WTC11 (cell line): ENCODE results near the gene CENPK. TPM values are rescaled to one million over a fixed set of nuclear protein-coding genes. Genes with fewer than 3 reads are reported as not detected.

Experiments
- ATAC-seq: fragments of 200-7000 bp; cut with Tn5 transposase; 2 replicates; pipeline ENCODE4 v1.10.0; 2021; ENCODE audit warnings: mild to moderate bottlenecking, moderate library complexity
- CTCF ChIA-PET: fragments of 300-600 bp; sonication (Branson Sonifier 250); formaldehyde crosslinking; loops from one replicate; lab custom pipeline; 2021; ENCODE audit warnings: antibody characterized with exemption; lab: Charles Lee
- POLR2A ChIA-PET: fragments of 350-600 bp; sonication (Branson Sonifier 250); formaldehyde crosslinking; loops from one replicate; lab custom pipeline; 2021; ENCODE audit warnings: antibody characterized with exemption; lab: Charles Lee
- DNase-seq: peaks from one replicate; pipeline ENCODE4 v3.0.0; 2021; ENCODE audit warnings: low spot score
- H3K27ac Mint-ChIP-seq: 2 replicates; pipeline ENCODE4 v1.8.0; 2021; ENCODE audit warnings: mixed read lengths
- H3K27me3 Mint-ChIP-seq: 2 replicates; pipeline ENCODE4 v1.8.0; 2021; ENCODE audit warnings: low read depth, mild to moderate bottlenecking, moderate library complexity, mixed read lengths
- H3K36me3 Mint-ChIP-seq: 2 replicates; pipeline ENCODE4 v1.8.0; 2021; ENCODE audit warnings: mixed read lengths
- H3K4me1 Mint-ChIP-seq: 2 replicates; pipeline ENCODE4 v1.8.0; 2022; ENCODE audit warnings: mixed read lengths
- H3K4me3 Mint-ChIP-seq: 2 replicates; pipeline ENCODE4 v1.8.0; 2021; ENCODE audit warnings: mild to moderate bottlenecking, moderate library complexity, mixed read lengths
- H3K9me3 Mint-ChIP-seq: 2 replicates; pipeline ENCODE4 v1.8.0; 2021; ENCODE audit warnings: mixed read lengths
- AR ChIP-seq: fragments of 250-450 bp; sonication (Bioruptor Pico); IDR thresholded peaks from 2 replicates; pipeline ENCODE4 v1.9.0; 2021; ENCODE audit warnings: mild to moderate bottlenecking
- ATF3 ChIP-seq: sonication (generic); formaldehyde crosslinking; conservative IDR thresholded peaks from 2 replicates; pipeline ENCODE4 v1.8.1; 2022; ENCODE audit warnings: mild to moderate bottlenecking, missing genetic modification reagents
- ATF6 ChIP-seq: sonication (generic); formaldehyde crosslinking; IDR thresholded peaks from 2 replicates; pipeline ENCODE4 v1.8.1; 2023; ENCODE audit warnings: mild to moderate bottlenecking, missing genetic modification reagents
- CREB1 ChIP-seq: sonication (generic); formaldehyde crosslinking; IDR thresholded peaks from 2 replicates; pipeline ENCODE4 v1.8.0; 2023; ENCODE audit warnings: mild to moderate bottlenecking, missing genetic modification reagents
- ELF4 ChIP-seq: sonication (generic); formaldehyde crosslinking; IDR thresholded peaks from 2 replicates; pipeline ENCODE4 v1.8.1; 2022; ENCODE audit warnings: low read depth, mild to moderate bottlenecking, moderate library complexity, missing genetic modification reagents
- ESRRA ChIP-seq: sonication (generic); formaldehyde crosslinking; IDR thresholded peaks from 2 replicates; pipeline ENCODE4 v1.8.1; 2022; ENCODE audit warnings: mild to moderate bottlenecking, missing genetic modification reagents, borderline replicate concordance
- GABPB1 ChIP-seq: sonication (generic); formaldehyde crosslinking; IDR thresholded peaks from 2 replicates; pipeline ENCODE4 v1.8.1; 2023; ENCODE audit warnings: mild to moderate bottlenecking, missing genetic modification reagents
- IRF1 ChIP-seq: sonication (generic); formaldehyde crosslinking; IDR thresholded peaks from 2 replicates; pipeline ENCODE4 v1.8.0; 2023; ENCODE audit warnings: missing genetic modification reagents
- MAX ChIP-seq: sonication (generic); formaldehyde crosslinking; IDR thresholded peaks from 2 replicates; pipeline ENCODE4 v1.8.0; 2022; ENCODE audit warnings: mild to moderate bottlenecking, missing genetic modification reagents
- NR2C2 ChIP-seq: sonication (generic); formaldehyde crosslinking; IDR thresholded peaks from 2 replicates; pipeline ENCODE4 v1.8.0; 2022; ENCODE audit warnings: mild to moderate bottlenecking, missing genetic modification reagents
- RORB ChIP-seq: fragments of 250-450 bp; sonication (Bioruptor Pico); IDR thresholded peaks from 2 replicates; pipeline ENCODE4 v1.9.0; 2021; ENCODE audit warnings: mild to moderate bottlenecking
- SP1 ChIP-seq: sonication (generic); formaldehyde crosslinking; conservative IDR thresholded peaks from 2 replicates; pipeline ENCODE4 v1.8.1; 2022; ENCODE audit warnings: missing genetic modification reagents
- ZNF219 ChIP-seq: sonication (generic); formaldehyde crosslinking; IDR thresholded peaks from 2 replicates; pipeline ENCODE4 v1.8.0; 2023; ENCODE audit warnings: missing genetic modification reagents, mild to moderate bottlenecking, borderline replicate concordance
- ZNF317 ChIP-seq: sonication (generic); formaldehyde crosslinking; IDR thresholded peaks from 2 replicates; pipeline ENCODE4 v1.8.1; 2023; ENCODE audit warnings: low read depth, mild to moderate bottlenecking, moderate library complexity, missing genetic modification reagents, borderline replicate concordance
- ZNF423 ChIP-seq: fragments of 250-450 bp; sonication (Bioruptor Pico); IDR thresholded peaks from 2 replicates; pipeline ENCODE4 v2.1.2; 2022; ENCODE audit warnings: mild to moderate bottlenecking, moderate library complexity
- ZNF425 ChIP-seq: fragments of 250-450 bp; sonication (Bioruptor Pico); conservative IDR thresholded peaks from 2 replicates; pipeline ENCODE4 v1.9.0; 2021; ENCODE audit warnings: mild to moderate bottlenecking
- ZNF512 ChIP-seq: sonication (generic); formaldehyde crosslinking; IDR thresholded peaks from 2 replicates; pipeline ENCODE4 v1.8.1; 2022; ENCODE audit warnings: missing genetic modification reagents, borderline replicate concordance
- total RNA-seq: library from RNA; stranded (reverse); gene quantifications from 3 replicates; pipeline ENCODE4 v1.2.3, GENCODE V29; 2021
- TF ChIP-seq, protein P1 (sequence below): sonication (generic); formaldehyde crosslinking; conservative IDR thresholded peaks from 2 replicates; pipeline ENCODE4 v1.8.1; 2023; ENCODE audit warnings: mild to moderate bottlenecking, low read depth, missing genetic modification reagents, moderate library complexity
- TF ChIP-seq, protein P2 (sequence below): fragments of 250-450 bp; sonication (Bioruptor Pico); IDR thresholded peaks from 2 replicates; pipeline ENCODE4 v1.9.0; 2021; ENCODE audit warnings: mild to moderate bottlenecking

CENPK gene
- total RNA-seq, 1 experiment from 2014 or later, result 37.5 TPM

DNA sequence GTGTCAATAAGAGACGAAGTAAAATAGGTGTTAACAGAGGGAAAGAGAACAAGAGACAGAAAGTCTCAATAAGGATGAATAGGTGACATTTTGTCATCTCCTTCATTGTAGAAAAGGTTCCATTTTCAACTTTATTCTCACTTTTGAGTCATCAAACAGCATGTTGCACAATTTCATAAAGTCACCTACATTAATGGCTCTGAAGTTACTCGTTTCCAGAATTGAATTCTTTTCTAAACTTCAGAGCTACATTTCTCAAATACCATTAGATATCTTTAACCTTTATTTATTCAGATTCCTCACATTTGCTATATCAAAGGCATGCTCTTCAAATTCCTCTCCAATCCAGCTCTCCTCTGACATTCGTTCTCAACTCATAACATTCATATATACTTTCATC lies 94.3 kb downstream of the CENPK start:
- TF ChIP-seq SP1 (CRISPR knock-in tag) (no peak), ZNF317 (CRISPR knock-in tag) (no peak), ESRRA (CRISPR knock-in tag) (no peak), ATF3 (CRISPR knock-in tag) (no peak), NR2C2 (CRISPR knock-in tag) (no peak), GABPB1 (CRISPR knock-in tag) (no peak), ZNF219 (CRISPR knock-in tag) (no peak), ZNF423 (CRISPR knock-in tag) (no peak), AR (CRISPR knock-in tag) (no peak), ZNF512 (CRISPR knock-in tag) (no peak), IRF1 (CRISPR knock-in tag) (no peak), MAX (CRISPR knock-in tag) (no peak), RORB (no peak), CREB1 (no peak), ATF6 (no peak), ZNF425 (no peak), ELF4 (CRISPR knock-in tag) (no peak)
- TF ChIP-seq, protein P1, sequence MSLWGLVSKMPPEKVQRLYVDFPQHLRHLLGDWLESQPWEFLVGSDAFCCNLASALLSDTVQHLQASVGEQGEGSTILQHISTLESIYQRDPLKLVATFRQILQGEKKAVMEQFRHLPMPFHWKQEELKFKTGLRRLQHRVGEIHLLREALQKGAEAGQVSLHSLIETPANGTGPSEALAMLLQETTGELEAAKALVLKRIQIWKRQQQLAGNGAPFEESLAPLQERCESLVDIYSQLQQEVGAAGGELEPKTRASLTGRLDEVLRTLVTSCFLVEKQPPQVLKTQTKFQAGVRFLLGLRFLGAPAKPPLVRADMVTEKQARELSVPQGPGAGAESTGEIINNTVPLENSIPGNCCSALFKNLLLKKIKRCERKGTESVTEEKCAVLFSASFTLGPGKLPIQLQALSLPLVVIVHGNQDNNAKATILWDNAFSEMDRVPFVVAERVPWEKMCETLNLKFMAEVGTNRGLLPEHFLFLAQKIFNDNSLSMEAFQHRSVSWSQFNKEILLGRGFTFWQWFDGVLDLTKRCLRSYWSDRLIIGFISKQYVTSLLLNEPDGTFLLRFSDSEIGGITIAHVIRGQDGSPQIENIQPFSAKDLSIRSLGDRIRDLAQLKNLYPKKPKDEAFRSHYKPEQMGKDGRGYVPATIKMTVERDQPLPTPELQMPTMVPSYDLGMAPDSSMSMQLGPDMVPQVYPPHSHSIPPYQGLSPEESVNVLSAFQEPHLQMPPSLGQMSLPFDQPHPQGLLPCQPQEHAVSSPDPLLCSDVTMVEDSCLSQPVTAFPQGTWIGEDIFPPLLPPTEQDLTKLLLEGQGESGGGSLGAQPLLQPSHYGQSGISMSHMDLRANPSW (CRISPR knock-in tag), result no peak
- TF ChIP-seq, protein P2, sequence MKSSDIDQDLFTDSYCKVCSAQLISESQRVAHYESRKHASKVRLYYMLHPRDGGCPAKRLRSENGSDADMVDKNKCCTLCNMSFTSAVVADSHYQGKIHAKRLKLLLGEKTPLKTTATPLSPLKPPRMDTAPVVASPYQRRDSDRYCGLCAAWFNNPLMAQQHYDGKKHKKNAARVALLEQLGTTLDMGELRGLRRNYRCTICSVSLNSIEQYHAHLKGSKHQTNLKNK (CRISPR knock-in tag), result no peak
- no peaks in the 10 kb centered on the region for H3K4me1 Mint-ChIP-seq
- no peak overlapping the region for H3K4me3 Mint-ChIP-seq
- CTCF ChIA-PET, result no interaction called here
- DNase-seq (no peak), ATAC-seq (no peak)
- H3K9me3 Mint-ChIP-seq, result no peaks in the 10 kb centered on the region
- H3K27ac Mint-ChIP-seq, result no peak overlapping the region
- POLR2A ChIA-PET, result no interaction called here
- H3K27me3 Mint-ChIP-seq, result no peaks in the 10 kb centered on the region
- no peaks in the 10 kb centered on the region for H3K36me3 Mint-ChIP-seq
